Renal pelvis (tissue), 4 donors: ENCODE data around the gene SOHLH1. TPM values are rescaled to one million over a fixed set of nuclear protein-coding genes. Genes with fewer than 3 reads are reported as not detected.
A peak's percentile ranks its signal among the peaks of the same experiment; 100 is the strongest.

Experiments
- DNase-seq: peaks from one replicate; pipeline ENCODE4 v3.0.0-alpha.2; 2013
- polyA plus RNA-seq, 3 donors: library from polyadenylated mRNA; unstranded; fragments of 120-200 nt; gene quantifications; one replicate each; pipeline ENCODE4 v1.2.1, GENCODE V29; 2013; ENCODE audit not compliant: insufficient read length in 3 of 3

The SOHLH1 gene
- polyA plus RNA-seq, 3 donors: not detected

GRCh38 chr9:135661816-135662560, 37.3 kb downstream of the SOHLH1 start:
- peak; percentile 17 for DNase-seq

- no peak for DNase-seq
Observed at GRCh38 chr9:135660407-135660806, 38.9 kb downstream of the SOHLH1 start.

GRCh38 chr9:135659252-135659651, 40.0 kb downstream of the SOHLH1 start:
- no peak for DNase-seq

- DNase-seq: no peak
Observed at GRCh38 chr9:135657416-135657815, 41.9 kb downstream of the SOHLH1 start.

- no peak for DNase-seq
Observed at GRCh38 chr9:135655317-135655716, 44.0 kb downstream of the SOHLH1 start.

- DNase-seq: no peak
Observed at GRCh38 chr9:135650408-135650807, 48.9 kb downstream of the SOHLH1 start.

GRCh38 chr9:135649508-135649907, 49.8 kb downstream of the SOHLH1 start:
- no peak for DNase-seq

GRCh38 chr9:135648494-135649410, 50.5 kb downstream of the SOHLH1 start:
- DNase-seq: no peak

GRCh38 chr9:135647884-135648283, 51.4 kb downstream of the SOHLH1 start:
- DNase-seq: no peak

- no peak for DNase-seq
Observed at GRCh38 chr9:135644631-135645218, 54.6 kb downstream of the SOHLH1 start.

Other genes with a start within 250 kb of the SOHLH1 start
- 10 to 100 TPM; 34.1 to 37.1 (median 36.0) TPM for gene PPP1R26, start 219.7 kb downstream of the SOHLH1 start, polyA plus RNA-seq
- gene MRPS2, start 198.8 kb downstream of the SOHLH1 start, polyA plus RNA-seq: 10 to 100 TPM; 52.6 to 61.0 (median 59.1) TPM
- not detected for gene LCN1, start 178.0 kb downstream of the SOHLH1 start, polyA plus RNA-seq
- gene OBP2A, start 153.4 kb downstream of the SOHLH1 start, polyA plus RNA-seq: under 1 TPM in 2 of 3 donors, not detected in 1; 0.23 to 0.30 TPM
- under 1 TPM in 2 of 3 donors, not detected in 1; 0.20 to 0.38 TPM for gene PAEP, start 137.7 kb downstream of the SOHLH1 start, polyA plus RNA-seq
- not detected for gene GLT6D1, start 59.9 kb downstream of the SOHLH1 start, polyA plus RNA-seq
- gene LCN9, start 36.2 kb downstream of the SOHLH1 start, polyA plus RNA-seq: not detected
- under 1 TPM; 0.09 to 0.90 (median 0.11) TPM for gene KCNT1, start 2.7 kb upstream of the SOHLH1 start, polyA plus RNA-seq
- gene CAMSAP1, start 208.1 kb upstream of the SOHLH1 start, polyA plus RNA-seq: 10 to 100 TPM; 22.0 to 29.0 (median 26.0) TPM